NCI-H446 treated with DMSO at 0.1 percent for 48 hours (cell line): ENCODE results near the gene ITM2C.

Source experiments
- DNase-seq: peaks from one replicate; lab custom pipeline; 2025; lab: John Stamatoyannopoulos, UW

ITM2C gene

DNA sequence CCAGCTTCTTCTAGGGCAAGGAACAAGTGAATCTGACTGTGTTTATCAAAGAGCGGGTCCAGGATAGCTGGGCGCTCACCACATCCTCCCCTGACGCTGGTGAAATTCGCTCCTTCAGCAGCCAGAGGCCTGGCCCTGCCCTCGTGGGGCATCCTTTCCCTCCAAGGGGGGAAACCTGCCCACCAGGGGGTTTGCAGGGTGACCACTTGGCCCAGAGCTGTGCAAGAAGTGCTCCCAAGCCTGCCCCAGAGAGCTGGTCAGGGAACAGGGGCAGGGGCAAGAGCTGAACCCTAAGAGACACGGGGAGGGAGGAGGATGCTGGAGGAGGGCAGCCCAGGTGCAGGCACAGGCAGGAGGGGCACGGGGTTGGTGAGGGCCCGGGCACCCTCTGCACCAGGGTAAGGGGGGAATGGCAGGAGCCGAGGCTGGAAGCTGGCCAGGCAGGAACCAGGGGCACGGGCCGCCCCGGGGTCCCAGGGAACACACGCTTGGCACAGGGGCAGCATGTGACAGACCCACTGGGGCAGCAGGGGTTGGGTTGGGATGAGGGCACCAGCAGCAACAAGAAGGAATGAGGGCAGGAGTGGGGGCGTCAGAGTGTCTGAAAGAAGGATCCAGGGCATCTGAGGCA, 63.1 kb downstream of the ITM2C start:
- no peak for DNase-seq
